GM23248 (cell line): ENCODE data around the gene HM13. TPM values are rescaled to one million over a fixed set of nuclear protein-coding genes. Genes with fewer than 3 reads are reported as not detected.
A peak's percentile ranks its signal among the peaks of the same experiment; 100 is the strongest.

Experiments
- DNase-seq: peaks from one replicate; pipeline ENCODE4 v3.0.0-alpha.2; 2015
- H2AFZ ChIP-seq: fragments of 200-600 bp; sonication (generic); 2 replicates; pipeline ENCODE4 v1.6.1; 2016; ENCODE audit warnings: antibody characterized with exemption
- H3F3A ChIP-seq: fragments of 200-600 bp; sonication (generic); 2 replicates; pipeline ENCODE4 v1.6.1; 2016; ENCODE audit warnings: mild to moderate bottlenecking, antibody characterized with exemption, mixed run types; ENCODE audit not compliant: insufficient read depth
- H3K27ac ChIP-seq: fragments of 200-600 bp; sonication (generic); 2 replicates; pipeline ENCODE4 v1.5.1; 2016; ENCODE audit warnings: mild to moderate bottlenecking
- H3K27me3 ChIP-seq: fragments of 200-600 bp; sonication (generic); replicated peaks from 2 replicates; pipeline ENCODE4 v1.6.1; 2016; ENCODE audit warnings: mild to moderate bottlenecking; ENCODE audit not compliant: insufficient read depth
- H3K36me3 ChIP-seq: fragments of 200-600 bp; sonication (generic); 2 replicates; pipeline ENCODE4 v1.6.1; 2016; ENCODE audit warnings: low read depth, mild to moderate bottlenecking
- H3K4me1 ChIP-seq: fragments of 200-600 bp; sonication (generic); 2 replicates; pipeline ENCODE4 v1.6.1; 2016; ENCODE audit warnings: mild to moderate bottlenecking; ENCODE audit not compliant: insufficient read depth
- H3K4me2 ChIP-seq: fragments of 200-600 bp; sonication (generic); one replicate; pipeline ENCODE4 v1.6.1; 2016; ENCODE audit warnings: mild to moderate bottlenecking; ENCODE audit not compliant: unreplicated experiment
- H3K4me3 ChIP-seq: fragments of 200-600 bp; sonication (generic); 2 replicates; pipeline ENCODE4 v1.5.1; 2016; ENCODE audit warnings: mild to moderate bottlenecking
- H3K79me2 ChIP-seq: fragments of 200-600 bp; sonication (generic); 2 replicates; pipeline ENCODE4 v1.6.1; 2016; ENCODE audit warnings: mild to moderate bottlenecking; ENCODE audit not compliant: insufficient read depth
- H3K9ac ChIP-seq: fragments of 200-600 bp; sonication (generic); 2 replicates; pipeline ENCODE4 v1.6.1; 2016; ENCODE audit warnings: mild to moderate bottlenecking
- H3K9me2 ChIP-seq: fragments of 200-600 bp; sonication (generic); 2 replicates; pipeline ENCODE4 v1.6.1; 2016; ENCODE audit warnings: mixed run types, mild to moderate bottlenecking, moderate library complexity; ENCODE audit not compliant: insufficient read depth
- H3K9me3 ChIP-seq: fragments of 200-600 bp; sonication (generic); one replicate; pipeline ENCODE4 v1.6.1; 2017; ENCODE audit warnings: low read depth
- H4K20me1 ChIP-seq: fragments of 200-600 bp; sonication (generic); 2 replicates; pipeline ENCODE4 v1.6.0; 2016; ENCODE audit not compliant: insufficient read depth
- EZH2 ChIP-seq: fragments of 200-600 bp; sonication (generic); IDR thresholded peaks from 2 replicates; pipeline ENCODE4 v1.6.1; 2018; ENCODE audit warnings: antibody characterized with exemption, mild to moderate bottlenecking; ENCODE audit not compliant: insufficient read depth, poor library complexity, severe bottlenecking
- EZH2phosphoT487 ChIP-seq: fragments of 200-600 bp; sonication (generic); IDR thresholded peaks from 2 replicates; pipeline ENCODE4 v1.6.1; 2018; ENCODE audit warnings: antibody characterized with exemption, moderate library complexity, mild to moderate bottlenecking, low read depth; ENCODE audit not compliant: insufficient read depth
- WGBS, 2 experiments: methylation state at CpG; one replicate each; pipeline ENCODE4 v1.1.6; 2015 to 2017; ENCODE audit warnings: low lambda C conversion rate in 2 of 2, low coverage in 1 of 2; ENCODE audit errors: missing lambda C conversion rate in 2 of 2; 5-methylcytosine and 5-hydroxymethylcytosine counted together
- in situ Hi-C: fragments of 300-500 bp; cut with MboI; formaldehyde crosslinking; loops from 2 replicates; pipeline ENCODE4 v1.15.0; 2020
- polyA plus RNA-seq: library from polyadenylated mRNA; unstranded; fragments of >200 nt; fragmentation: Nextera tagmentation; extraction: Ambion mirVana; gene quantifications from 2 replicates; pipeline ENCODE4 v1.2.1, GENCODE V29; 2016
- total RNA-seq: library from RNA; depleted of rRNA; stranded (reverse); fragments of >200 nt; shearing (Covaris generic); gene quantifications from 2 replicates; pipeline ENCODE4 v1.2.3, GENCODE V29; 2014

Gene HM13
- total and polyA plus RNA-seq, 2 experiments from 2014 or later: 117 to 424 TPM

- TF ChIP-seq EZH2 (no peak), EZH2phosphoT487 (no peak)
- DNase-seq: peak; percentile 38
- peaks cover 12% of the 10 kb centered on the region; the same call in 1 of the 2 replicates for H4K20me1 ChIP-seq
- H3K9me3 ChIP-seq: no peaks in the 10 kb centered on the region
- H3K9me2 ChIP-seq: no peaks in the 10 kb centered on the region
- no peak overlapping the region for H3K4me3 ChIP-seq
- H3K4me1 ChIP-seq: peaks cover 17% of the 10 kb centered on the region
- peak overlapping the region; percentile 13 for H3K4me2 ChIP-seq
- H3K36me3 ChIP-seq: peaks cover 34% of the 10 kb centered on the region
- peaks cover 100% of the 10 kb centered on the region for H3K79me2 ChIP-seq
- in situ Hi-C loops: no loop called here
- peak overlapping the region; percentile 50 for H3K27ac ChIP-seq
- no peak overlapping the region for H2AFZ ChIP-seq
- WGBS, 2 experiments: 80% methylated on average over 8 of the region's 8 CpGs
- H3F3A ChIP-seq: peaks cover 36% of the 10 kb centered on the region; the same call in 1 of the 2 replicates
- no peak overlapping the region; the same call in 1 of the 2 replicates for H3K9ac ChIP-seq
- H3K27me3 ChIP-seq: no peaks in the 10 kb centered on the region
These were observed 9.4 kb downstream of the HM13 start for GRCh38 chr20:31523361-31524283.

- peaks cover 13% of the 10 kb centered on the region for H3K4me1 ChIP-seq
- H3K9me3 ChIP-seq: no peaks in the 10 kb centered on the region
- H3K27me3 ChIP-seq: no peaks in the 10 kb centered on the region
- H4K20me1 ChIP-seq: peaks cover 7% of the 10 kb centered on the region; the same call in 1 of the 2 replicates
- H3K4me3 ChIP-seq: no peak overlapping the region
- H2AFZ ChIP-seq: no peak overlapping the region
- H3K27ac ChIP-seq: no peak overlapping the region
- peaks cover 100% of the 10 kb centered on the region for H3K79me2 ChIP-seq
- 68% methylated on average over 6 of the region's 6 CpGs for WGBS, 2 experiments
- H3F3A ChIP-seq: peaks cover 29% of the 10 kb centered on the region; the same call in 1 of the 2 replicates
- no peak for TF ChIP-seq EZH2
- TF ChIP-seq EZH2phosphoT487: no peak
- no peak for DNase-seq
- no peak overlapping the region for H3K4me2 ChIP-seq
- H3K9ac ChIP-seq: no peak overlapping the region
- in situ Hi-C loops: no loop called here
- H3K36me3 ChIP-seq: peaks cover 57% of the 10 kb centered on the region
- H3K9me2 ChIP-seq: no peaks in the 10 kb centered on the region
These were observed 13.0 kb downstream of the HM13 start for GRCh38 chr20:31527266-31527665.

- H3K4me3 ChIP-seq: no peak overlapping the region
- peaks cover 55% of the 10 kb centered on the region; the same call in 1 of the 2 replicates for H3K36me3 ChIP-seq
- H3F3A ChIP-seq: peaks cover 36% of the 10 kb centered on the region
- H3K4me1 ChIP-seq: peaks cover 12% of the 10 kb centered on the region; the same call in 1 of the 2 replicates
- no peaks in the 10 kb centered on the region for H3K9me2 ChIP-seq
- no peak overlapping the region for H3K9ac ChIP-seq
- TF ChIP-seq EZH2: no peak
- no peak overlapping the region for H3K27ac ChIP-seq
- no peaks in the 10 kb centered on the region for H3K27me3 ChIP-seq
- in situ Hi-C loops: no loop called here
- no peak overlapping the region for H3K4me2 ChIP-seq
- no peak overlapping the region for H2AFZ ChIP-seq
- H3K9me3 ChIP-seq: no peaks in the 10 kb centered on the region
- H3K79me2 ChIP-seq: peaks cover 100% of the 10 kb centered on the region
- H4K20me1 ChIP-seq: 0 out of 2 replicates have a peak, but pooled peaks cover 3% of the 10 kb centered on the region
- no peak for DNase-seq
These were observed 21.1 kb downstream of the HM13 start for GRCh38 chr20:31535298-31535697.

- WGBS, 2 experiments: 86 to 89% methylated on average over 5 of the region's 5 CpGs
- H3K79me2 ChIP-seq: peaks cover 98% of the 10 kb centered on the region
- no peak overlapping the region for H3K4me3 ChIP-seq
- TF ChIP-seq EZH2 (no peak), EZH2phosphoT487 (no peak)
- DNase-seq: no peak
- H3K27me3 ChIP-seq: no peaks in the 10 kb centered on the region
- H3K9me3 ChIP-seq: no peaks in the 10 kb centered on the region
- H3K36me3 ChIP-seq: peaks cover 45% of the 10 kb centered on the region; the same call in 1 of the 2 replicates
- H3K4me2 ChIP-seq: no peak overlapping the region
- no peaks in the 10 kb centered on the region for H3K9me2 ChIP-seq
- in situ Hi-C loops: no loop called here
- H3F3A ChIP-seq: peaks cover 49% of the 10 kb centered on the region
- H3K9ac ChIP-seq: no peak overlapping the region
- peaks cover 18% of the 10 kb centered on the region for H3K4me1 ChIP-seq
- H2AFZ ChIP-seq: no peak overlapping the region
- no peaks in the 10 kb centered on the region for H4K20me1 ChIP-seq
- H3K27ac ChIP-seq: no peak overlapping the region
These were observed 22.3 kb downstream of the HM13 start for GRCh38 chr20:31536575-31536974.
